DMS53 treated with DMSO at 0.1 percent for 48 hours (cell line): ENCODE data around the gene TBC1D14.
"Not testable (repeated sequence)": the region's sequence is repeated elsewhere in the genome, so short reads cannot be mapped to it uniquely, and the experiment has no call there.

Experiments used
- DNase-seq: peaks from one replicate; lab custom pipeline; 2025; ENCODE audit not compliant: unreplicated experiment; lab: John Stamatoyannopoulos, UW

Gene TBC1D14

DNA sequence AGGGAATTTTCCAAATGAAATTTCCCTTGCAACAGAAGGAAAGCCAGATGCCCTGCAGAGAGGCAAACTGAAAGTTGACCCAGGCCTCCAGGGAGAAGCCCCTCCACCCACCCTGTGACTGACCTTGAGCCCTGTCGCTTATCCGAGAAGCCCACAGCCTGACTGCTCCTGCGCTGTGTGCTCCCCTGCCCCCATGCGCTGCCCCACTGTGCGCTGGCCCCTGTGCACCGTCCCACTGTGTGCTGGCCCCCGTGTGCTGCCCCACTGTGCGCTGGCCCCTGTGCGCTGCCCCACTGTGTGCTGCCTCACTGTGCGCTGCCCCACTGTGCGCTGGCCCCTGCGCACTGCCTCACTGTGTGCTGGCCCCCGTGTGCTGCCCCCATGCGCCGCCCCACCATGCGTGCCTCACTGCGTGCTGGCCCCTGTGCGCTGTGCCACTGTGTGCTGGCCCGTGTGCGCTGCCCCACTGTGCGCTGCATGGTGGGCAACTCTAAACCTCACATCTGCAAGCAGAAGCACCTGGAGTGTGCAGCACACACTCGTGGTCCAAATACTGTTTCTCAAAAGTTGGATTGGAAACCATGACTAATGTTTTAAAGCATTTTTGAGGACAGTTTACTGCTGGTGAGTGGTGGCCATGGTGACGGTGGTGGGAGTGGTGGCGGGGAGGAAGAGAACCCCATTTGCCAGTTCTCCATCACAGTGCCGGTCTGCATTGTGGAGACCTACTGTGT is 166.5 kb downstream of the TBC1D14 start:
- no peak for DNase-seq

DNA sequence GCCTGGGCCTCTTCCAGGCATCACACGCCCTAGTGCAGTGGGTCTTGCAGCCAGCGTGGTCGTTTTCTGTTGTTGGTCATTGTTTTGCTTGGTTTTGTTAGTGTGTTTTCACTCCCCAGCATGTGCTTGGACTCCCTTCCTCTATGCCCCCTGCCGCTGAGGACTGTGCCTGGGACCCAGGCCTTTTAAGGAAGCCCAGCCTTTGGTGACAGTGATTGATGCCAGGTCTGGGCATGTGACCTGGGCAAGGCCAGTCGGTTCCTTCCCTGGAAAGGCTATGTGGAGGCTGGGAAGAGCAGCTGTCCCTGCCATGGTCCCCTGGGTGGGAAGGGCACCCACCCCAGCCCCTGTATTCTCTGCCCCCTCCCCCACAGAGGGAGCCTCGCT is 167.1 kb downstream of the TBC1D14 start:
- no peak for DNase-seq

DNA sequence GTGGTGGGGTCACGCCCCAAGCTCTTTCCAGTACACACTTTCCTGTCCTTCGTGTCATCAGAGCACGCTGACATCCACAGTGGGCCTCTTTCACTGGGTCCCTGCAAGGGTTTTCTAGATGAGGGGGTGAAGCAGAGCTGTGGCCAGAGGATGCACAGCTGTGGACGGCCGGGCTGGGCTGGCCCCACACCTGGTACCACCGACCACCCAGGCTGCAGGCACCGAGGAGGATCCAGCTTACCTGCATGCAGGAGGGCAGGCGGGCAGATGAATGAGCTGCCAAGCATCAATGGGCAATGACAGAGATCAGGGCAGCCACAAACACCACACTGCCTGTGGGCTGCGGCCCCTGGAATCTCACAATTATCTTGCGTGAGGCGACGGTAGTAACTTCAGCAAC is 167.7 kb downstream of the TBC1D14 start:
- no peak for DNase-seq

DNA sequence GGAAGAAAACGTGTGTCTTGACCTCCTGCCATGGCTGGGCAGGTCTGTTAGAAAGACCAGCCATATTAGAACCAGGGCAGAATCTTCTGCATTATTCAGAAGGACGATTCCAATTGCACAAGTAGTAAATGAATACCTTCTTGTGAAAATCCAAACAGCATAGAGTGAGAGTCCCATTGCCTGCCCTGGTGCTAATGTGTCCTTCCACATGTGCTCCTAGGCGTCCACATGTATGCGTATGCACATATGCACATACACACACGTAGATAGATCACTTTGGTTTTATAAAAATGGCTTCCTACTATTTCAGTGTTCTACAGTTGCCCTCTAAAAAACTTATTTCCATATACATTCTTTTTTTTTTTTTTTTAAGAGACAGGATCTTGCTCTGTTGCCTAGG is 168.4 kb downstream of the TBC1D14 start:
- no peak for DNase-seq

- DNase-seq: not testable (repeated sequence)
These were observed 169.9 kb downstream of the TBC1D14 start for GRCh38 chr4:7079483-7079882.

GRCh38 chr4:7079909-7080308 is 170.3 kb downstream of the TBC1D14 start:
- not testable (repeated sequence) for DNase-seq
